GM19025 (cell line): ENCODE measurements around the gene MYO15A.

ENCODE experiments used
- ATAC-seq: cut with Tn5 transposase; IDR thresholded peaks from one replicate; pipeline ENCODE4 v1.9.1; 2021; ENCODE audit warnings: mild to moderate bottlenecking, low read depth, moderate library complexity; ENCODE audit not compliant: unreplicated experiment

Gene MYO15A

DNA sequence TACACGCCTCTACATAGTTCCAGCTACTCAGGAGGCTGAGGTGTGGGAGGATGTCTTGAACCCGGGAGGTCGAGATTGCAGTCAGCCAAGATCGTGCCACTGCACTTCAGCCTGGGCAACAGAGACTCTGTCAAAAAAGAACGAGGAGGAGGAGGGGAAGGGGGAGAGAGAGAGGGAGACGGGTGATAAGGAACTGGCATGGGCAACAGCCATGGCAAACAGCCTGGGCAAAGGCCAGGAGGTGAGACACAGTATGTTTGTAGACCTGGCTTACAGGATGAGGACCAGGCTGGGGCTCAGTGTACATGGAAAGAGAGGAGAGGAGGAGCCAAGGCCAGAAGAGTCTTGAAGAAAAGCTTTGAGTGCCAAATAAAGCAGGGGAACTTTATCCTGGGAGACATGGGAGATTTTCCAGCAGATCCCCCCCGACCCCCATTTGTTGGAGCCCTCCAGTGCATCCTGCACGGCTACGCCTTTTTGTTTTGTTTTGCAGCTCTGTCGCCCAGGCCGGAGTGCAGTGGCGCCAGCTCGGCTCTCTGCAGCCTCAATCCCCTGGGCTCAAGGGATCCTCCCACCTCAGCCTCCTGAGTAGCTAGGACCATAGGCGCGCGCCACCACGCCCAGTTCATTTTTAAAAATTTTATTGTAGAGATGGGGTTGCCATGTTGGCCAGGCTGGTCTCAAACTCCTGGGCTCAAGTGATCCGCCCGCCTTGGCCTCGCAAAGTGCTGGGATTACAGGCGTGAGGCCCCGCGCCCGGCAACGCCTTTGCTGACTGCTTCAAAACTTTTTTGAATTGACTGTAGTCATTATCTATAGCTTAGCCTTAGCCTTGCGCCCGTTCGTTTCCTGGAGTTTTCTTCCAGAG lies 73.8 kb downstream of the MYO15A start:
- ATAC-seq: no peak

GRCh38 chr17:18182978-18183333 lies 74.4 kb downstream of the MYO15A start:
- peak; percentile 33 for ATAC-seq

GRCh38 chr17:18183334-18184142 lies 75.0 kb downstream of the MYO15A start, which contains the start of gene ALKBH5:
ALKBH5 (plus strand) TSS chr17:18183828; CDS start chr17:18184244, 416 bp downstream.
- ATAC-seq: peak; percentile 69

GRCh38 chr17:18184143-18185031 lies 75.8 kb downstream of the MYO15A start:
- peak; percentile 3 for ATAC-seq

DNA sequence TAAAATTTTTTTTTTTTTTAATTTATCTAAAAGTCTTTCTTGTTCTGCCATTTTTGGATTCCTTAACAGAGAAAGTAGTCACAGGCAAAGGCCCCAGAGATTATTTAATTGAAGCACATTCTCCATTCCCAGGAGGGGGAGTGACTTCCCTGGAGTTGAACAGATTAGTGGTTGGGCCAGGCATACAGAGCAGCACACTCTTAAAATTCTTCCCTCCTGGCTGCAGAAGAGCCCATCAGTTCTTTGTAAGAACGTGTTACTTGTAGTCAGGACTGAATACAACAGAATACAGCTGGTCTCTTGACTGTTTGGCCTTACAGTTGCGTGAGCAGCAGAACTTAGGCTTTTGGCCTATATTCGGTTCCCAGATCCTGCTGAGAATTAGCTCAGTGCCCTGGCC lies 76.8 kb downstream of the MYO15A start:
- ATAC-seq: no peak

GRCh38 chr17:18185832-18186626 lies 77.5 kb downstream of the MYO15A start:
- no peak for ATAC-seq

DNA sequence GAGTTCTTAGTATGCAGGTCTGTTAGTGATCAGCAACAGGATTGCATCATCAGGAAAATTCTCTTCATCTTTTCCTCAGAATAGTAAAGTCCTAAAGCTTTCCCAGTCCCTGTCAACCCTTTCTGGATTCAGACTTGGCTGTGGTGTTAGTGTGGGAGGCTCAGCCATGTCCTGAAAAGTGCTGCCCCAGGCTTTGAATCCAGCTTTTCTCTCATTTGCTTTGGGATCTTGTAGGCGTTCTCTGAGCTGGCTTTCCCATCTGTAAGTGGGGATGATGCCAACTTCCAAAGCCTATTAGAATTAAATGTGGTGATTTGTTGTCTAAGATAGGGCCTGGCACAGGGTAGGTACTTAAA lies 78.0 kb downstream of the MYO15A start:
- ATAC-seq: no peak

DNA sequence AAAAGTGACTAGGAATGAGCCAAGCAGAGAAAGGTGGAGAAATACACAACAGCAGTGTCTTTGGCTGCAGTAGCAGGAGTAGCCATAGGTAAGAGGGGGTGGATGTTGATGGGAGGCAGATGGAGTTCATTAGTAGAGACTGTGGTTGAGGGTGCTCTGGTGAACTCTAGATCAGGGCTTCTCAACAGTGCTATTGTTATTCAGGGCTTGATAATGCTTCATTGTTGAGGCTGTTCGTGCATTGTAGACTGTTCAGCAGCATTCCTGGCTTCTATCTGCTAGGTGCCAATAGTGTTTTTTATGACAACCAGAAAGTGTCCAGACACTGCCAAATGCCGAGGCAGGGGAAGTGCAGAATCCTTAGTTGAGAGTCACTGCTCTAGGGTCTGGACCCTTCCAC lies 78.7 kb downstream of the MYO15A start:
- ATAC-seq: no peak

- no peak for ATAC-seq
Measured at GRCh38 chr17:18187821-18188761, 79.5 kb downstream of the MYO15A start.

- ATAC-seq: no peak
Measured at GRCh38 chr17:18190628-18191235, 82.2 kb downstream of the MYO15A start.

DNA sequence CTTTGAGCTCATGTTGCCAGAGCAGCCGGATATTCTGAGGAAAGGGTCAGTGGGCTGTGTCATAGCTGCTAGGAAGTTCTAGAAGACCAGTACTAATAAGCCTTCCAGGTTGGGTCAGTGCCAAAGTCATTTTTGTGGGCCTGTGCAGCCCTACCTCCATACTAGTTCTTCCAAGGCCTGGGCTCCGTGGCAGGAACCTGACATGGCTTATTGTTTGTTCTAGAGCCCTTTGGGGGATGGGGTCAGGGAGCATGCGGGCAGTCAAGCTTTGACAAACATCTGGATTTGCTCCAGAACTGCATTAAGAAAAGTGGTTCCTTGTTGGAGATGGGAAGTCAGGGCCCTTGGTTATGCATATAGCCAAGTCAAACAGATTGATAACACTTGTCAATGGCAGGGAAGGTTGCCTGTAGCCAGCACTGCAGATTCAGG lies 82.7 kb downstream of the MYO15A start:
- ATAC-seq: no peak

- ATAC-seq: no peak
Measured at GRCh38 chr17:18191967-18192366, 83.4 kb downstream of the MYO15A start.

DNA sequence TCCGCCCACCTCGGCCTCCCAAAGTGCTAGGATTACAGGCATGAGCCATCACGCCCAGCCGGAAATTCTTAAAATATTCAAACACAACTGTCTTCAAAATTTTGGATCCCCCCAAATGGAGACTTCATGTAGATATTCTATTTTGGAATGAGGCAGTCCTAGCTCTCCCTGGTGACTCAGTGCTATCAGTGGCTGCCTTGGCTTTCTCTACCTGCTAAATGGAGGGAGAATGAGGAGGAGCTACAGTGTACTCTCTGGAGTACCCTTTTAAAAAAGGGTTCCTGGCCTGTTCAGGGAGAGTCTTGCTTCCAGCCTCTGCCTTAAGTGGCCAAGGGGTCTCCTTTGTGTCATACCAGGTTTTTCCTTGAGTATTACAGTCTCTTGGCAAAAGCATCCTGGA lies 85.8 kb downstream of the MYO15A start:
- no peak for ATAC-seq

- no peak for ATAC-seq
Measured at GRCh38 chr17:18194804-18195203, 86.2 kb downstream of the MYO15A start.

- ATAC-seq: no peak
Measured at GRCh38 chr17:18195246-18195645, 86.7 kb downstream of the MYO15A start.

DNA sequence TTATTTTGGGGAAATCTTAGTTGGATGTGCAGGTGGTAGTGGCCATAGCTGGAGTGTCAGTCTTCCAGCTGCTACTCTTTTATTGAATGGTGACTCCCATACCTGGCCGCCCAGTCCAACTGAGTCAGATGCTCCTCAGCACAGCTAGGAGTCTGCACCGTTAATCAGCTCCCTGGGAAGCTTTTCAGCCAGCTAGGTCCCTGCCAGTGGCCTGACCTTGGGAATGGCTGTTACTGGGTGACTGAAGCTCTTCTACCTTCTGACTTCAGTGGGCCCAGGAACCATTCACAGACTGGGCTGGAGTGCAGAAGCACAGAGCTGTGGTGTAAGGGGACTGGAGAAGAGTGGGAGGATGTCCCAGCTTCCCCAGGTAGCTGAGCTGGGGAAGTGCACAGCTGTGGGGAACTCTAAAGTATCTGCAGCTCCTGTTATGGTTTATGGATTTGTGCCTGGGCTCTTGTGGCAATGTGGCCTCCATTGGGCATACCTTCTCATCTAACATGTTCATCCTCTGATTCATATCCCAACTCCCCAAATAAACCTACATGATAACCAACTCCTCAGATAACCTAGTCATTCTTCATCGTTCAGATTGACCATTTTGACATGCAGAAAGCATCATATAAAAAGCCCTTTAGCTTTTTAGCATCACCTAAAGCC lies 89.1 kb downstream of the MYO15A start:
- ATAC-seq: no peak

- ATAC-seq: no peak
Measured at GRCh38 chr17:18198530-18198929, 90.0 kb downstream of the MYO15A start.

GRCh38 chr17:18201108-18201507 lies 92.6 kb downstream of the MYO15A start:
- ATAC-seq: no peak
